OCI-LY3 (cell line): ENCODE measurements around the gene PHF23.

Source experiments
- EZH2phosphoT487 ChIP-seq: fragments of 200-600 bp; shearing (Covaris generic); IDR thresholded peaks from 2 replicates; pipeline ENCODE4 v1.6.1; 2018; ENCODE audit warnings: antibody characterized with exemption, mixed run types, low read depth
- TF ChIP-seq, protein P1 (sequence below): fragments of 200-600, 300-600 bp; sonication (generic); IDR thresholded peaks from 2 replicates; pipeline ENCODE4 v1.5.1; 2014; ENCODE audit warnings: antibody characterized with exemption, low read length, low read depth

DNA sequence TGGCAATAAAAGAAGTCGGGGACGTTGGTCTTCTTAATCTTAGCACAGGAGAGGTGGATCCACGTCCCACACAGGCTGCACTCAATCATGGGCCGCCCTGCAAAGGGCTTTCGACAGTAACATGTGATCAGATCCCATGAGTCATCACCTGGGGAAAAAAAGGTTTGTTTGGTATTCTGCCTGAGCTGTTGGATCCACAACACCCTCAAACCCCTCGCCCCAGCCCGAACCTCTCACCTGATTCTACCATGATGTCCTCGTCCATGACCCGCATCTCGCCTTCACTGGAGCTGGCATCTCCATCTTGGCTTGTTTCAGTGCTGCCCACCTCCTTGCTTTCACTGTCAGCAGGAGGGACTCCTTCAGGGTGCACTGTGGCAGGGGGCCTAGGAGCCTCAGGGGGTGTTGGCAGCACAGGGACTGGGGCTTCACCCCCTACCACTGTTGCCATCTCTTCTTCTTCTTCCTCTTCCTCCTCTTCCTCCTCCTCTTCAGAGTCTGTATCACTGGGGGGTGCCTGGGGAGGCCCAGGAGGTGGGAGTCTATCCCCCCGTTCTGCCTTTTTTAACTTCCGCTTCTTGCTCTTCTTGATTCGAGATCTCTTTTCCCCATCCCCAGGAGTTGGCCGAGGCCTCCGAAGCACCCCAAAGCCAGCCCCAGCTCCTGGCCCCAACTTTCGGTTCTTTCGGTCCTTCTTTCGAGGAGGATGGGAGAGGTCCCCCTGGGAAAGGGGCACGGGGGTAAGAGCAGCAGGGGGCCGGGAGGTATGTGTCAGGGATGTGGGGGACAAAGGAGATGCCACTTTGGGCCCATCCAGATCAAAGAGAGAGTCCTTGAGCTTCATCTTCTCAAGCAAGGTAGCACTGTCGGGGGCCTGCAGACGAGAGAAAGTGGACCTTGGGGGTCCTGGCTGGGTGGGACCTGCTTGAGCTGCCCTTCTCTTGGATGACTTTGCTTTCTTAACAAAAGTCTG is 3.3 kb downstream of the PHF23 start:
- TF ChIP-seq, protein P1, sequence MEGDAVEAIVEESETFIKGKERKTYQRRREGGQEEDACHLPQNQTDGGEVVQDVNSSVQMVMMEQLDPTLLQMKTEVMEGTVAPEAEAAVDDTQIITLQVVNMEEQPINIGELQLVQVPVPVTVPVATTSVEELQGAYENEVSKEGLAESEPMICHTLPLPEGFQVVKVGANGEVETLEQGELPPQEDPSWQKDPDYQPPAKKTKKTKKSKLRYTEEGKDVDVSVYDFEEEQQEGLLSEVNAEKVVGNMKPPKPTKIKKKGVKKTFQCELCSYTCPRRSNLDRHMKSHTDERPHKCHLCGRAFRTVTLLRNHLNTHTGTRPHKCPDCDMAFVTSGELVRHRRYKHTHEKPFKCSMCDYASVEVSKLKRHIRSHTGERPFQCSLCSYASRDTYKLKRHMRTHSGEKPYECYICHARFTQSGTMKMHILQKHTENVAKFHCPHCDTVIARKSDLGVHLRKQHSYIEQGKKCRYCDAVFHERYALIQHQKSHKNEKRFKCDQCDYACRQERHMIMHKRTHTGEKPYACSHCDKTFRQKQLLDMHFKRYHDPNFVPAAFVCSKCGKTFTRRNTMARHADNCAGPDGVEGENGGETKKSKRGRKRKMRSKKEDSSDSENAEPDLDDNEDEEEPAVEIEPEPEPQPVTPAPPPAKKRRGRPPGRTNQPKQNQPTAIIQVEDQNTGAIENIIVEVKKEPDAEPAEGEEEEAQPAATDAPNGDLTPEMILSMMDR = no peak
- no peak for TF ChIP-seq EZH2phosphoT487
